ENCODE results near the gene TMEM217.

- TF ChIP-seq EZH2 (IDR thresholded peaks at IDR 0.05; ENCODE audit: borderline replicate concordance, low read length), result no peak
- no peak for TF ChIP-seq CTCF (IDR thresholded peaks at IDR 0.05; ENCODE audit: low read length)
These were observed 611 bp upstream of the TMEM217 start for GRCh38 chr6:37258405-37259105.

Measured in OCI-LY1 (cell line).